Hepatic stellate cell (primary cell): ENCODE results near the gene DNAH2.

Experiments
- DNase-seq: peaks from one replicate; pipeline ENCODE4 v3.0.0; 2011; ENCODE audit warnings: low spot score

The DNAH2 gene

DNA sequence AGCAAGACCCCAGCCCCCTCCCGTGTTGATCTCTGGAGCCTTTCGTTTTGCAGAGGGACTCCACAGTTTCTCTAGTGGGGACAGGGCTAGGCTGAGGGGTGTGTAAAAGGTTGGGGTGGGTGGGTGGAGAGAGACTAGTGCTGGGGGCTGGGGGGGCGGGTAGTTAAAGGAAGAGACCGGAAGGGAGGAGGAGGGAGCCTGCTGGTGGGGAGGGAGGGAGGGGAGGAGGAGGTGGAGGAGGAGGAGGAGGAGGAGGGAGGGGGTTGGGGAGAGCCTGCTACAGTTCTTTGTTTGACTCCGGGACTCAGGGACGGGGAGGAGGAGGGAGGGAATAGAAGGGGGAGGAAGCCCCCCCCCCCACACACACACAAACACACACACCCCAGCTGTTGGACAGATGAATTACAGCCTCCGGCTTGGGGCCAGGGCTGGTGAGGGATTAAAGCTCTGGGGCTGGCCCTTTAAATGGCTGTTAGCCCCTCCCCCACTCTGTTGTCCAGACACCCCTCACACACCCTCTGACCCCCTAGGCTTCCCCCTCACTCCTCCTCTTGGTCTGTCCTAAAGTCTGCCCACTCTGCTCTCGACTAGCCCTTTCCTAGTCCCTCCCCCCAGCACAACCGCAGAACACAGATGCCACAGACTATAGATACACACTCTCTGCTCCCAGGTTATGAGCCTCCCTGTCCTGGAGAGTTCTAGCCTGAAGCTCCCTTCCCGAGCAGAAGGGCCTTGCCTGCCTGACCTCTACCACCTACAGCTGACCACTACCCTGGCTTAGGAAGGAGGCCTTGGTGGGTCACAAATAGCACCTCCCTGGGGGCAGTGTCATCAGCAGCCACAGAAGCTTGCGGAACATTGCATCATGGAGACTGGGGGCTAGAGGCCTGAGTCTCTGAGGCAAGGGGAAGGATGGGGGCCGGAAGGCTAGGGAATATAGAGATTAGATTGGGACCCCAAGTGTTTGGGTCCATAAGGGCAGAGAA, 120.8 kb downstream of the DNAH2 start:
- DNase-seq, result peak; percentile 58

DNA sequence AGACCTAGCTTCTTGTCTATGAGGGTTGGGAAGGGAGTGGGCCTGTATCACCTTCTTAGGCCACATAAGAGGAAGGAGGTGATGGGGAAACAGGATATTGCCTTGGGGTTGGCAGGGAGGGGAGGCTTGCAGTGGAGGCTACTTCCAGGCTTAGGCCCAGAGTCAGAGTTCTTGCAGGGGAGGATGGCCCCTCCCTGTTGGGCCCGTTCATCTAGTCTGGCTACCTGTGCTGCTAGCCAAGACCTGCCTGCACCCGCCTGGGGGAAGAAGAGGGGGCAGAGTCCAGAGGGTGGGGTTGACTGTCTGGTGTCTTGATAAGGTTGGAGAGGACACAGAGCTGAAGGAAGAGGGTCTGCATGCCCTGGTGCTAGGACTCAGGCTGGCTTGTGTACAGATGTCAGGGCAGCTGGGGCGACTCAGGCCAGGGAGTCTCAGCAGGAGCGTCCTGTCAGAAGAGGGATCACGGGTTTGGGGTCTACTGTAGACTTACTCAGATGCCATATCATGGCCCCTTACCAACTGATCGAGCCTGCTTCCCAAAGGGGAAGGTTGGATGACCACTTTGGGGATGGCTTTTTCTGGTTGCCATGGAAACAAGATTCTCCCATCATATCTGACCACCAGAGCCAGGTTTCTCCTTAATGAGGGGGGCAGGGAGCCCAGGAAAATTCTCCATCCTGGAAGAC, 121.8 kb downstream of the DNAH2 start:
- DNase-seq, result no peak

DNA sequence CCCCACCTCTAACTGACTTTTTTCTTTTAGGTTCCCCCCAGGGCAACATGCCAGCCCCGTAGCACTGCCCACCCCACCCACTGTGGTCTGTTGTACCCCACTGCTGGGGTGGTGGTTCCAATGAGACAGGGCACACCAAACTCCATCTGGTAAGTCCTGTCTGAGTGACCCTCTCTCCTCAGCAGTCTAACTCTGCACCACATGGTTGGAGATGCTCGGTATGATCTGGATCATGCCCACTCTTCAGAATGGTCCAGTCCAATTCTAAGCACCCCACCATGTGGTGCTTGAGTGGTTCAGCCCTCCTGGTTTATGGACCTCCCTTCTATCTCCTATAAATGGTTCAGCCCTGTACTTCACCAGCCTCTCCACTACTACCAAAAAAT, 122.3 kb downstream of the DNAH2 start:
- peak; percentile 24 for DNase-seq

DNA sequence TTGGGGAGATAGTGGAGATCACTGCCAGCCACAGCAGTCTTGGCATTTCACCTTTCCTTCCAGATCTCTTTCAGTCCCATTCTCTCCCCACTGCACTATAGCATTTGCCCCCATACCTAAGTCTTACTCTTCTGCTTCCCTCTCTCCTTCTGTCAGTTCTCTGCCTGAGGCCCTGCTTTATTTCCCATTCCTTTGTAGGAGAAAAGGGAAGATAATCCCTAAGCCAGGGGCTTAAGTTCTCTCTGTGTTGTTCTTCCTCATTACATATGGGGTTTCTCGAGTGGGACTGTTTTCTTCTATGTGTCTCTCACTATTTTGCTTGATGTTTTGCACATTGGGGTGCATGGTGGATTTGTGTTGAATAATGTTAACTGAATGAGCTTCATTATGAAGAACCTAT, 122.9 kb downstream of the DNAH2 start:
- no peak for DNase-seq

DNA sequence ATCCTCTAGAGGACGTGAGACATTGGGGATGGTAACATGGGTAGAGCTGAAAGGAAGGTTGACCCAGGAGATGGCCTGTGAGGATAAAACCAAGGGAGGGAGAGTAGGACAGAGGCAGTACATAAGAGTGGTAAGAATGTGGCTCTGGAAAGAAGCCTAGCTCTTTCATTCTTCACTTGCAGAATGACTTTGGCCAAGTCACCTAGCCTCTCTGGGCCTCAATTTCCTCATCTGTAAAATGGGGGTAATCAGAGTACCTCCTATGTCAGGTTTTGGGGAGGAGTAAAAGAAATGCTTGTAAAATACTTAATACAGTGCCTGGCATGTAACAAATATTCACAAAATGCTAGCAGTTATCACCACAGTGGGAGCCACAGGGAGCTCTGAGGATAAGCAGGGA, 123.3 kb downstream of the DNAH2 start:
- DNase-seq, result no peak

DNA sequence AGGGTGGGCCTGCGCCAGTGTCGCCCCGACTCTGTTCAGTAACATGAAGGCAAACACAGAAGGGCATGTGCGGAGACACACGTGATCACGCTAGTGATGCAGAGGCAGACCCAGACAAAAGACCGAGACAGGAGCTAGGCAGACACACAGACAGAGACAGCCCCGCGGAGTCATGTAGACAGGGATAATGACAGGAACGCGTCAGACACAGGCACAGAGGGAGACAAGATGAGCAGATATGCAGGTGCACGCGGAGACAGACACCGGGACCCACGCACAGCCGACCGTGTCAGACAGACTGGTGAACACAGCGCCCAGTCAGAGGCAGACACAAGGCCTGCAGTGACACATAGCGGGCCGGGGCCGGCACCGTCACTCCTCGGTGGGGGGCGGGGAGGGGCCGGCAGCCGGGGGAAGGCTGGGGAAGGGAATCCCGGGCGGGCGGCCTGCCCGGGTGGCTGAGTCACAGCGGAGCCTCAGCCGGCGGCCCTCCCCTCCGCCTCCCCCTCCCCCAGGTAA, 123.9 kb downstream of the DNAH2 start:
- DNase-seq, result peak; percentile 92

DNA sequence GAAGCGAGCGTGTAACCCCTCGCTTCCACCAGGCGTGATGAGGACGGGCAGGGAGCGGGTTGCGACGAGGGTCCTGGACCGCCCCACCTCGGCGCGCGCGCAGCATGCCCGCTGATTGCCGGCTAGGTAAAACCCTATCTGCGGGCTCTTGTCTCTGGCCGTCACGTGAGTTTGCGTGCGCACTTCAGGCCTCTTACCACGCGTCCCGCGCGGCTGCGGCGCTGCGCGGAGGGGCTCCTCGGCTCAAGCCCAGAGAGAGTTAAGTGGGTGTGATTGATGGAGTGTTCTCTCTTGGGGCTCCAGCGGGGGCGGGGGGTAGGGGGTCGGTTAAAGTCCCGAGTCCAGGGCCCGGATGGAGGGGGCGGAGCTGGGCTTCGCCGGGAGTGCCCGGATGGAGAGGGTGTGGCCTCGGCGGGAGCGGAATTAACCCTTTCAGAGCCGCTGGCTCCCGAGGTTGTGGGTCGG, 124.4 kb downstream of the DNAH2 start:
- peak; percentile 91 for DNase-seq

DNA sequence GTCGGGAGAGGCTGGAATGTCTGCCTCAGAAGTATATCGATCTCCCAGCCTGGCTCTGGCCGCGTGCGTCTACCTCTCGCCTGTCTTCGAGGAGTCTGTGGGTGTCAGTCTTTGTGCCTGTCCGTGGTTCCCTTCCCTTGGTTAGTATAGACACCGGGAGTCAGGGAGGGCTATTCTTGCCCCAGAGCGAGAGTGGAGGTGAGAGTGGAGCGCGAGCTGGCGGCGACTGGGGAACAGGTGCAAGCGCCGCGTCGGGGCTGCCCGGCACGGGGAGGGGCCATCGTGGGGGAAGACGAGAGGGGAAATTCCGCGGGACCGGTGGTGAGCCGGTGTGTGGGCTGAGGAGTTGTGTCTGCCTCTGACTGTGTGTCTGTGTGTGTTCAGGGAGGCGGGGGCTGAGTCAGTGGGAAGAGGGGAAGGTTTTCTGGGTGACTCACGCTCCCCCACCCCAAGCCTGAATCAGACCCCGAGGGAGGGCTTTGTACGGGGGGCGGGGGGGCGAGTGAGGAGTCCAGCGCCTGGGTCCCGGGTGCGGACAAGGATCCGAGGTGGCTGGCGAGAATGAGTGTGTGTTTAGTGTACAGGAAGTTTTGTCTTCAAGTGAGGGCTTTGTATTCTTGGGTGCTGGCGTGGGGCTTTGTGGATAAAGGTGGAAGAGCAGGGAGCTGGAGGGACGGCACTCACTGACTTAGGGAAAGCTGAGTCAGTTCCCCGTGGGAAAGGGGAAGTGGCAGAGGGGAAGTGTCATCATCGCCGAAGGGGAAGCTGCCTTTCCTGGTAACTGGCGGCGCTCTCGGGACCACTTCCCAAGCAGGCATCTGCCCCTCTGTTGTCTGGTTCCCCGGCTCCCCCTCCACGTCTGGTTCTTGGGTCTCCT, 125.1 kb downstream of the DNAH2 start:
- DNase-seq, result peak; percentile 82

DNA sequence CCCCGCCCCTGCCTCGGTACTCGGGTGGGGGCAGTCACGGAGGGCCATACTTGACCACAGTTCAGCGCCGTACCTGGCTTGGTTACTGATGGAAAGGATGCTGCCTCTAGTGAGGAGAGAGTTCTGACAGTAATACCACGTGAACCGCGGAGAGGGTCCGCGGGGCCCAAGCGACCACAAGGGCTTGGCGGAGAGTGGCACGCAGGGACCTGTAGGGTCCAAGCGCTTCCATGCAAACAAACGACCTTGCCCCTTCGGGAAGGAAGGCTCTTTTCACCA, 125.7 kb downstream of the DNAH2 start:
- no peak for DNase-seq

DNA sequence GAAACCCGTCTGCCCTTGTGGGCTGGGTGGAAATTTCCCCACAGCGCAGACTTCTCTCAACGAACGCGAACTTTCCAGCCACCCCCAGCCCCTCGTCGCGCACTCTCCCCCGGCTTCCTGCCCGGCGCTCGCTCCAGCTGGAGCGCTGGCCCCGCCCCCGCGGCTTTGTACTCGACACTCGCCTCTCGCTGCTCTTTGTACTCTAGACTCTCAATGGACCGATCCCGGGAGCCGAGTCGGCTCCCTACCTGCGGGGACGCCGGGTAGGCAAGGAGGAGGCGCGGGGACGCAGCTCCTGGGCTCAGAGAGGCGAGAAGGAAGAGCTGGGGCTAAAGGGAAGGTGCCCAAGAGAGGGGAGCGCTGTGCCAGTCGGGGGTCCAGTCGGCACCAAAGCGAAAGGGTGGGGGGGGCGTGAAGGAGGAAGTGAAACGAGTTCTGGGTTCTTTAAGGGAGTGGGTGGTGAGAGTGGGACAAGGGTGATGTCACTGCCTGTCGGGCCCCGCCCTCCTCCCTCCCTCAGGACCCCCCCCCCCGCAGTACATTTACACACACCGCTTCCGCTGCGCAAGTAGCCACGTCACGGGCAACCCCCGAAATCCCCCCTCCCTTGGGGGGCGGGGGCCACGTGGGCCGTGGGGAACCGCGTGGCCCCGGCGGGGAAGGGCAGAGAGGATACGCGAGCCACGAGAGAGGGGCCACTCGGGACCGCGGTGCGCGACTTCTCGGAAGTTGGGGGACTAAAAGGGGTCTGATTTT, 126.2 kb downstream of the DNAH2 start:
- peak; percentile 79 for DNase-seq

DNA sequence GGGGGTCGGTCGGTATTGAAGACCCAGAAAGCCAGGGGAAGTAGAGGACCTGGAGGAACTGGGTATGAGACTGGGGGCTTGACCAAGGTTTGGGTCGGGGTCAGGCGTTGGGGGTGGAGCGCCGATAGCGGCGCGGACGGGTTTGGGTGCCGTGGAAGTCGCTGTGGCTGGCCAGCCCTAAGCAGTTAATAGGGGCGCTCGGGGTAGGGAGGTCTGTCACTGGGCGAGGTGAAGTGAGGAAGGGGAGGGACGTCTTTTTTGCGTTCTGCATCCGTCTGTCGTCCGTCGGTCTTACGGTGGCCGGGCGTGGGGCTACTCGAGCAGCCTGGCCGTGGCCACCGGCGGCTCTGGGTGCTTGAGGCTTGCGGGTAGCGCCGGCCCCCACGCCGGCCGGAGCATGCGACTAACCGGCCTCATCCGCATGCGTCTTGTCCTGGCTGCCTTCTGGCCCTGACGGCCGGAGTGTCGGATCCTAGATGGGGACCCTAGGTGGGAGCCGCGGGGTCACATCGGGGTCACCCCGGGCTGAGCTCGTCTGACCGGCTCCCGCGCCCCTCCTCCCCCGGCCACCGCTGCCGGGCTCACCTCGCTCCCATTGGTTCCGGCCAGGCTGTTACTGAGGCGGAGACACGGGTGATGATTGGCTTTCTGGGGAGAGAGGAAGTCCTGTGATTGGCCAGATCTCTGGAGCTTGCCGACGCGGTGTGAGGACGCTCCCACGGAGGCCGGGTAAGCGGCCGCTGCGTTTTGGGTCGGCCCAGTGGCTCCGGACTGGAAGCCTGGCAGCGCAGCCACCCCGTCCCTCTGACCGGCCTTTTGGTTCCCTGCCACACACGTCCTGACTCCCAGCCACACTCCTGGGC, 127.0 kb downstream of the DNAH2 start:
- DNase-seq, result peak; percentile 99

DNA sequence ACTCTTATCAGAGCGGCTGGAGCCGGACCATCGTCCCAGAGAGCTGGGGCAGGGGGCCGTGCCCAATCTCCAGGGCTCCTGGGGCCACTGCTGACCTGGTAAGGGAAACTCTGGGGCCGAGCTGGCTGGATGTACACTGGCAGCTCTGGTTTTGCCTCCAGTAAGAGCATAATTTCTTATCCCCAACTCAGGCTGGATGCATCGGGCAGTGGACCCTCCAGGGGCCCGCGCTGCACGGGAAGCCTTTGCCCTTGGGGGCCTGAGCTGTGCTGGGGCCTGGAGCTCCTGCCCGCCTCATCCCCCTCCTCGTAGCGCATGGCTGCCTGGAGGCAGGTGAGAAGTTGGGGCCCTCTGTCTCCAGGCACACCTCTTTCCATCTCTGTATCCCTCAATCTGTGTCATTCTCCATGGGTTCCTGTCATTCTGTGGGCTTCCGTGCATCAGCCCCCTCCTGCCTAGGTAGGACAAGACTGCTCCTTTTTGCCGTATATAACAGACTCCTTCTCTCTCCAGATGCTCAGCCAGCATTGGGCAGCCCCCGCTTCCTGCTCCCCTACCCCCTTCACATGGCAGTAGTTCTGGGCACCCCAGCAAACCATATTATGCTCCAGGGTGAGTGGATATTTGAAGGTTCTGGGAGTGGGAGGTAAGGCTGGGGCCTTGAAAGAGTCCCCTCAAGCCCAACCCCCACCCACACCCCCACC, 128.0 kb downstream of the DNAH2 start:
- no peak for DNase-seq

DNA sequence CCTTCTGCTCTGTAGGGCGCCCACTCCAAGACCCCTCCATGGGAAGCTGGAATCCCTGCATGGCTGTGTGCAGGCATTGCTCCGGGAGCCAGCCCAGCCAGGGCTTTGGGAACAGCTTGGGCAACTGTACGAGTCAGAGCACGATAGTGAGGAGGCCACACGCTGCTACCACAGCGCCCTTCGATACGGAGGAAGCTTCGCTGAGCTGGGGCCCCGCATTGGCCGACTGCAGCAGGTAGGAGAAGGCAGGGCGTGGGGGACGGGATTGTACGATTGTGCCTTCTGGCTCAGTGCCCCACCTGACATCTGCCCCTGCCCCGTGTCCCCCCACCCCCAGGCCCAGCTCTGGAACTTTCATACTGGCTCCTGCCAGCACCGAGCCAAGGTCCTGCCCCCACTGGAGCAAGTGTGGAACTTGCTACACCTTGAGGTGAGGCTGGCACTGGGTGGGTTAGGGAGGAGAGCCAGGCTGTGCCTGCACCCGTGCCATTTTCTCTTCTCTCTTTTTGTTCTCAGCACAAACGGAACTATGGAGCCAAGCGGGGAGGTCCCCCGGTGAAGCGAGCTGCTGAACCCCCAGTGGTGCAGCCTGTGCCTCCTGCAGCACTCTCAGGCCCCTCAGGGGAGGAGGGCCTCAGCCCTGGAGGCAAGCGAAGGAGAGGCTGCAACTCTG, 128.7 kb downstream of the DNAH2 start:
- DNase-seq, result no peak

DNA sequence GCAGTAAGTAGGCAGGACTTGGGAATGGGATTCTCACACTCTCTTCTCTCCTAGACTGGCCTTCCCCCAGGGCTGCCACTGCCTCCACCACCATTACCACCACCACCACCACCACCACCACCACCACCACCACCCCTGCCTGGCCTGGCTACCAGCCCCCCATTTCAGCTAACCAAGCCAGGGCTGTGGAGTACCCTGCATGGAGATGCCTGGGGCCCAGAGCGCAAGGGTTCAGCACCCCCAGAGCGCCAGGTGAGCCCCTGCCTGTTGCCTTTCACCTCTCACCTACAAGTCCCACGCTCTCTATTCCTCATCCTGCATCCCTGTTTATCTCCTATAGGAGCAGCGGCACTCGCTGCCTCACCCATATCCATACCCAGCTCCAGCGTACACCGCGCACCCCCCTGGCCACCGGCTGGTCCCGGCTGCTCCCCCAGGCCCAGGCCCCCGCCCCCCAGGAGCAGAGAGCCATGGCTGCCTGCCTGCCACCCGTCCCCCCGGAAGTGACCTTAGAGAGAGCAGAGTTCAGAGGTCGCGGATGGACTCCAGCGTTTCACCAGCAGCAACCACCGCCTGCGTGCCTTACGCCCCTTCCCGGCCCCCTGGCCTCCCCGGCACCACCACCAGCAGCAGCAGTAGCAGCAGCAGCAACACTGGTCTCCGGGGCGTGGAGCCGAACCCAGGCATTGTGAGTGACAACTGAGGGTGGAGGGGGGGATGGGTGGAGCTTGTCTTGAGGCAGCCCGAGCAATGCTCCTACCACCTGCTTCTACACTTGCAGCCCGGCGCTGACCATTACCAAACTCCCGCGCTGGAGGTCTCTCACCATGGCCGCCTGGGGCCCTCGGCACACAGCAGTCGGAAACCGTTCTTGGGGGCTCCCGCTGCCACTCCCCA, 129.5 kb downstream of the DNAH2 start:
- no peak for DNase-seq

DNA sequence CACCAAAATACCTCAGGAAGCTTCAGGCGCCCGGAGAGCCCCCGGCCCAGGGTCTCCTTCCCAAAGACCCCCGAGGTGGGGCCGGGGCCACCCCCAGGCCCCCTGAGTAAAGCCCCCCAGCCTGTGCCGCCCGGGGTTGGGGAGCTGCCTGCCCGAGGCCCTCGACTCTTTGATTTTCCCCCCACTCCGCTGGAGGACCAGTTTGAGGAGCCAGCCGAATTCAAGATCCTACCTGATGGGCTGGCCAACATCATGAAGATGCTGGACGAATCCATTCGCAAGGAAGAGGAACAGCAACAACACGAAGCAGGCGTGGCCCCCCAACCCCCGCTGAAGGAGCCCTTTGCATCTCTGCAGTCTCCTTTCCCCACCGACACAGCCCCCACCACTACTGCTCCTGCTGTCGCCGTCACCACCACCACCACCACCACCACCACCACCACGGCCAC, 130.6 kb downstream of the DNAH2 start:
- DNase-seq, result no peak

DNA sequence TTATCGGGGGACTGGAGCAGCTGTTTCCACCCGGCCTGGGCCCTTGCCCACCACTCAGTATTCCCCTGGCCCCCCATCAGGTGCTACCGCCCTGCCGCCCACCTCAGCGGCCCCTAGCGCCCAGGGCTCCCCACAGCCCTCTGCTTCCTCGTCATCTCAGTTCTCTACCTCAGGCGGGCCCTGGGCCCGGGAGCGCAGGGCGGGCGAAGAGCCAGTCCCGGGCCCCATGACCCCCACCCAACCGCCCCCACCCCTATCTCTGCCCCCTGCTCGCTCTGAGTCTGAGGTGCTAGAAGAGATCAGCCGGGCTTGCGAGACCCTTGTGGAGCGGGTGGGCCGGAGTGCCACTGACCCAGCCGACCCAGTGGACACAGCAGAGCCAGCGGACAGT, 131.2 kb downstream of the DNAH2 start:
- no peak for DNase-seq

DNA sequence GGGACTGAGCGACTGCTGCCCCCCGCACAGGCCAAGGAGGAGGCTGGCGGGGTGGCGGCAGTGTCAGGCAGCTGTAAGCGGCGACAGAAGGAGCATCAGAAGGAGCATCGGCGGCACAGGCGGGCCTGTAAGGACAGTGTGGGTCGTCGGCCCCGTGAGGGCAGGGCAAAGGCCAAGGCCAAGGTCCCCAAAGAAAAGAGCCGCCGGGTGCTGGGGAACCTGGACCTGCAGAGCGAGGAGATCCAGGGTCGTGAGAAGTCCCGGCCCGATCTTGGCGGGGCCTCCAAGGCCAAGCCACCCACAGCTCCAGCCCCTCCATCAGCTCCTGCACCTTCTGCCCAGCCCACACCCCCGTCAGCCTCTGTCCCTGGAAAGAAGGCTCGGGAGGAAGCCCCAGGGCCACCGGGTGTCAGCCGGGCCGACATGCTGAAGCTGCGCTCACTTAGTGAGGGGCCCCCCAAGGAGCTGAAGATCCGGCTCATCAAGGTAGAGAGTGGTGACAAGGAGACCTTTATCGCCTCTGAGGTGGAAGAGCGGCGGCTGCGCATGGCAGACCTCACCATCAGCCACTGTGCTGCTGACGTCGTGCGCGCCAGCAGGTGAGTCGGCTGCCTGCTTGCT, 131.7 kb downstream of the DNAH2 start:
- no peak for DNase-seq
